ENCODE results near the gene GBE1. TPM values are rescaled to one million over a fixed set of nuclear protein-coding genes. Genes with fewer than 3 reads are reported as not detected.

The GBE1 gene
- total RNA-seq, 2 donors from 2014 or later, result 9.6 to 15.8 TPM

DNA sequence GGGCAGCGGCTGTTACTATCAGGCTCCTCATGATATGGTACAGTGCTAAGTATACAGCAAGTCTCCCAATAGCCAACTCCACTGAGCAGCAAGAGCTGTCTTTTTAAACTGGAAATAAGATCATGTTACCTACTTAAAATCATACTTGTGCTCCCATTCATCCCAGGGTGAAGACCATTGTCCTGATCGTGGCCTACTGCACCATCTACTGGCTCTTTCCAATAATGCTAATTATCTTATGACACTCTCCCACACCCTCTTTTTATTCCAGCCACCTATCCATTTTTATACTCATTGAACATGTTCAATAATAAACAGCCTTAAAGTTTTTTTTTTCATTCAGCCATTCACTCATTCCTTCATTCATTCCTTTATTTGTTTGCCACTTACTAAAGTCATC is 117.7 kb downstream of the GBE1 start:
- no peaks in the 10 kb centered on the region for H3K9me3 ChIP-seq
- H3K27me3 ChIP-seq, result no peaks in the 10 kb centered on the region
- DNase-seq (no peak), ATAC-seq (no peak)
- 88% methylated on average over 2 of the region's 2 CpGs for WGBS, 2 donors
- no peak overlapping the region for H3K27ac ChIP-seq
- H3K36me3 ChIP-seq (replicated peaks in 1 of 2; ENCODE audit: insufficient read depth in 1 of 2, low read depth in 2 of 2), result peaks cover 0 to 1% of the 10 kb centered on the region in 2 donors
- no peak for TF ChIP-seq POLR2A (IDR thresholded peaks at IDR 0.05)
- TF ChIP-seq, protein P1, sequence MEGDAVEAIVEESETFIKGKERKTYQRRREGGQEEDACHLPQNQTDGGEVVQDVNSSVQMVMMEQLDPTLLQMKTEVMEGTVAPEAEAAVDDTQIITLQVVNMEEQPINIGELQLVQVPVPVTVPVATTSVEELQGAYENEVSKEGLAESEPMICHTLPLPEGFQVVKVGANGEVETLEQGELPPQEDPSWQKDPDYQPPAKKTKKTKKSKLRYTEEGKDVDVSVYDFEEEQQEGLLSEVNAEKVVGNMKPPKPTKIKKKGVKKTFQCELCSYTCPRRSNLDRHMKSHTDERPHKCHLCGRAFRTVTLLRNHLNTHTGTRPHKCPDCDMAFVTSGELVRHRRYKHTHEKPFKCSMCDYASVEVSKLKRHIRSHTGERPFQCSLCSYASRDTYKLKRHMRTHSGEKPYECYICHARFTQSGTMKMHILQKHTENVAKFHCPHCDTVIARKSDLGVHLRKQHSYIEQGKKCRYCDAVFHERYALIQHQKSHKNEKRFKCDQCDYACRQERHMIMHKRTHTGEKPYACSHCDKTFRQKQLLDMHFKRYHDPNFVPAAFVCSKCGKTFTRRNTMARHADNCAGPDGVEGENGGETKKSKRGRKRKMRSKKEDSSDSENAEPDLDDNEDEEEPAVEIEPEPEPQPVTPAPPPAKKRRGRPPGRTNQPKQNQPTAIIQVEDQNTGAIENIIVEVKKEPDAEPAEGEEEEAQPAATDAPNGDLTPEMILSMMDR (IDR thresholded peaks at IDR 0.05), result peak in 3 of 7 experiments; percentile 16 to 20 (median 18)
- no peaks in the 10 kb centered on the region for H3K4me1 ChIP-seq
- no peak overlapping the region for H3K4me3 ChIP-seq
- intact Hi-C loops (cut with DNase I), result no loop called here

DNA sequence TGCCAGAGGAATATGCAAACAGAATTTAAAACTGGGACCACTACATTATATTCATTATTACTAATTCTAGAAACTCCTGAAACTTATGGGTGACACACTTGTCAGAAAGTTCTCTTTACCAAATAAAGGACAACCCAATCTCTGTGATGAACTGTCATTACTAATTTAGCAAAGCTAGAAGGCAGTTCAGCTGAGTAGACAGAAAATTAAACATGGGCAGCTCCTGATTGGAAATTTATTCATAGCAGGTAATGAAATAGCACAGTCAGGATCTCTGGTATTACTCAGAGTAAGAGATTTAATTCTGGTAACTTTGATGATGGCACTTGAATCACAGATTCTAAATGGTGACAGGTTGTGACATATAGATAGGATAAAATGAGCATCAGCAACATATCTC is 123.0 kb downstream of the GBE1 start:
- TF ChIP-seq, protein P1 (IDR thresholded peaks at IDR 0.05), result no peak
- TF ChIP-seq POLR2A (IDR thresholded peaks at IDR 0.05), result no peak
- Histone ChIP-seq H3K9me3 (no peaks in the 10 kb centered on the region), H3K36me3 (replicated peaks in 1 of 2; ENCODE audit: insufficient read depth in 1 of 2, low read depth in 2 of 2) (no peaks in the 10 kb centered on the region), H3K4me1 (no peaks in the 10 kb centered on the region), H3K27me3 (no peaks in the 10 kb centered on the region), H3K27ac (no peak overlapping the region), H3K4me3 (no peak overlapping the region)
- intact Hi-C loops (cut with DNase I), result no loop called here
- DNase-seq (no peak), ATAC-seq (no peak)

GRCh38 chr3:81632659-81633058 is 128.8 kb downstream of the GBE1 start:
- Histone ChIP-seq H3K4me3 (no peak overlapping the region), H3K9me3 (no peaks in the 10 kb centered on the region), H3K27ac (no peak overlapping the region), H3K36me3 (replicated peaks in 1 of 2; ENCODE audit: insufficient read depth in 1 of 2, low read depth in 2 of 2) (no peaks in the 10 kb centered on the region), H3K27me3 (no peaks in the 10 kb centered on the region), H3K4me1 (no peaks in the 10 kb centered on the region)
- intact Hi-C loops (cut with DNase I), result no loop called here
- WGBS, 2 donors, result 91 to 95% methylated on average over 2 of the region's 2 CpGs
- DNase-seq (no peak), ATAC-seq (no peak)
- no peak for TF ChIP-seq POLR2A (IDR thresholded peaks at IDR 0.05)
- TF ChIP-seq, protein P1 (IDR thresholded peaks at IDR 0.05), result no peak

DNA sequence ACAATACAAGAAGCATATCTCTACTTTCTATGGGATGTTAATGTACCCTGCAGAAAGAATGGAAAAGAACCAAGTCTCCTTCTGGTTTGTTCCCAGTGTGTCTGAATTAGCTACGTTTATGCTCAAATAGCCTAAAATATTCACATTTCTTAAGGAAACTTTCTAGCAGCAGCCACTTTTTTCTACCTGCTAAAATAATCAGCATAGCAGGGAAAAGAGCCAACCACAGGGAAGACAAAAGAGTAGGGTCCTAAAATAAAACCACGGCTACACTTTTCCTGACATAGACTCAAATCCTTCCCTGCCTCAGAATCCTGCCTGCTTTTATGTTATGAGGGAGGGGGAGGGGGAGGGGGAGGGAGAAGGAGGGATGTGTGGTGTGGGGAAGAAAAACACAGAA is 136.7 kb downstream of the GBE1 start:
- no peak for DNase-seq
- no peak for ATAC-seq
- Histone ChIP-seq H3K27ac (no peak overlapping the region), H3K27me3 (no peaks in the 10 kb centered on the region), H3K4me1 (no peaks in the 10 kb centered on the region), H3K9me3 (no peaks in the 10 kb centered on the region), H3K4me3 (no peak overlapping the region), H3K36me3 (replicated peaks in 1 of 2; ENCODE audit: insufficient read depth in 1 of 2, low read depth in 2 of 2) (no peaks in the 10 kb centered on the region)
- TF ChIP-seq, protein P1 (IDR thresholded peaks at IDR 0.05), result no peak
- no peak for TF ChIP-seq POLR2A (IDR thresholded peaks at IDR 0.05)
- whole genome bisulfite sequencing, 2 donors, result 77 to 79% methylated on average over 2 of the region's 2 CpGs
- intact Hi-C loops (cut with DNase I), result no loop called here

- Histone ChIP-seq H3K27me3 (no peaks in the 10 kb centered on the region), H3K4me3 (no peak overlapping the region), H3K9me3 (no peaks in the 10 kb centered on the region), H3K4me1 (no peaks in the 10 kb centered on the region), H3K36me3 (replicated peaks in 1 of 2; ENCODE audit: insufficient read depth in 1 of 2, low read depth in 2 of 2) (no peaks in the 10 kb centered on the region), H3K27ac (no peak overlapping the region)
- ATAC-seq (no peak), DNase-seq (no peak)
- TF ChIP-seq, protein P1 (IDR thresholded peaks at IDR 0.05), result no peak
- TF ChIP-seq POLR2A (IDR thresholded peaks at IDR 0.05), result no peak
- 86 to 89% methylated on average over 4 of the region's 4 CpGs for WGBS, 2 donors
- intact Hi-C loops (cut with DNase I), result no loop called here
Observed at GRCh38 chr3:81622395-81622794, 139.1 kb downstream of the GBE1 start.

Measured in body of pancreas (tissue), 4 donors.